Type B pancreatic cell (in vitro differentiated cells): ENCODE data around the gene TMEM59. TPM values are rescaled to one million over a fixed set of nuclear protein-coding genes. Genes with fewer than 3 reads are reported as not detected.
A peak's percentile ranks its signal among the peaks of the same experiment; 100 is the strongest.

Experiments
- DNase-seq: peaks from one replicate; pipeline ENCODE4 v3.0.0; 2021; ENCODE audit warnings: mixed read lengths; ENCODE audit not compliant: unreplicated experiment; ENCODE audit errors: extremely low spot score
- H3K27ac Mint-ChIP-seq: 2 replicates; pipeline ENCODE4 v1.8.0; 2021; ENCODE audit warnings: mild to moderate bottlenecking, mixed read lengths
- H3K27me3 Mint-ChIP-seq: 2 replicates; pipeline ENCODE4 v1.8.0; 2021; ENCODE audit warnings: mixed read lengths
- H3K36me3 Mint-ChIP-seq: 2 replicates; pipeline ENCODE4 v1.8.0; 2021; ENCODE audit warnings: mixed read lengths
- H3K4me1 Mint-ChIP-seq: one replicate; pipeline ENCODE4 v1.8.0; 2021; ENCODE audit warnings: mixed read lengths; ENCODE audit not compliant: unreplicated experiment
- H3K4me3 Mint-ChIP-seq: 2 replicates; pipeline ENCODE4 v1.8.0; 2021; ENCODE audit warnings: mild to moderate bottlenecking, mixed read lengths
- H3K9me3 Mint-ChIP-seq: 2 replicates; pipeline ENCODE4 v1.8.0; 2021; ENCODE audit warnings: mixed read lengths
- total RNA-seq: library from RNA; stranded (reverse); gene quantifications from 2 replicates; pipeline ENCODE4 v1.2.1, GENCODE V29; 2021; ENCODE audit warnings: low replicate concordance
- TF ChIP-seq, protein P1 (sequence below): fragments of 200-600 bp; sonication (generic); conservative IDR thresholded peaks from 2 replicates; pipeline ENCODE4 v1.5.0; 2021; ENCODE audit warnings: antibody characterized with exemption, mild to moderate bottlenecking

Gene TMEM59
- total RNA-seq, 1 donor from 2014 or later, result 283 TPM

- Mint-ChIP-seq H3K9me3 (no peaks in the 10 kb centered on the region), H3K36me3 (no peaks in the 10 kb centered on the region), H3K4me1 (peaks cover 11% of the 10 kb centered on the region), H3K27ac (peak overlapping the region; percentile 36), H3K27me3 (no peaks in the 10 kb centered on the region), H3K4me3 (no peak overlapping the region)
- DNase-seq, result no peak
- TF ChIP-seq, protein P1, sequence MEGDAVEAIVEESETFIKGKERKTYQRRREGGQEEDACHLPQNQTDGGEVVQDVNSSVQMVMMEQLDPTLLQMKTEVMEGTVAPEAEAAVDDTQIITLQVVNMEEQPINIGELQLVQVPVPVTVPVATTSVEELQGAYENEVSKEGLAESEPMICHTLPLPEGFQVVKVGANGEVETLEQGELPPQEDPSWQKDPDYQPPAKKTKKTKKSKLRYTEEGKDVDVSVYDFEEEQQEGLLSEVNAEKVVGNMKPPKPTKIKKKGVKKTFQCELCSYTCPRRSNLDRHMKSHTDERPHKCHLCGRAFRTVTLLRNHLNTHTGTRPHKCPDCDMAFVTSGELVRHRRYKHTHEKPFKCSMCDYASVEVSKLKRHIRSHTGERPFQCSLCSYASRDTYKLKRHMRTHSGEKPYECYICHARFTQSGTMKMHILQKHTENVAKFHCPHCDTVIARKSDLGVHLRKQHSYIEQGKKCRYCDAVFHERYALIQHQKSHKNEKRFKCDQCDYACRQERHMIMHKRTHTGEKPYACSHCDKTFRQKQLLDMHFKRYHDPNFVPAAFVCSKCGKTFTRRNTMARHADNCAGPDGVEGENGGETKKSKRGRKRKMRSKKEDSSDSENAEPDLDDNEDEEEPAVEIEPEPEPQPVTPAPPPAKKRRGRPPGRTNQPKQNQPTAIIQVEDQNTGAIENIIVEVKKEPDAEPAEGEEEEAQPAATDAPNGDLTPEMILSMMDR, result no peak
These were observed 34.4 kb downstream of the TMEM59 start for GRCh38 chr1:54018635-54019034.

GRCh38 chr1:54017979-54018378 lies 35.0 kb downstream of the TMEM59 start, which contains the start of gene LDLRAD1:
Gene LDLRAD1 (minus strand): TSS chr1:54018186. CDS start chr1:54018112, 74 bp downstream.
- Mint-ChIP-seq H3K27me3 (no peaks in the 10 kb centered on the region), H3K4me1 (peaks cover 18% of the 10 kb centered on the region), H3K27ac (peak within 1 kb of the TSS; percentile 92), H3K36me3 (no peaks in the 10 kb centered on the region), H3K9me3 (no peaks in the 10 kb centered on the region), H3K4me3 (no peak within 1 kb of the TSS)
- no peak for DNase-seq
- TF ChIP-seq, protein P1, result no peak

DNA sequence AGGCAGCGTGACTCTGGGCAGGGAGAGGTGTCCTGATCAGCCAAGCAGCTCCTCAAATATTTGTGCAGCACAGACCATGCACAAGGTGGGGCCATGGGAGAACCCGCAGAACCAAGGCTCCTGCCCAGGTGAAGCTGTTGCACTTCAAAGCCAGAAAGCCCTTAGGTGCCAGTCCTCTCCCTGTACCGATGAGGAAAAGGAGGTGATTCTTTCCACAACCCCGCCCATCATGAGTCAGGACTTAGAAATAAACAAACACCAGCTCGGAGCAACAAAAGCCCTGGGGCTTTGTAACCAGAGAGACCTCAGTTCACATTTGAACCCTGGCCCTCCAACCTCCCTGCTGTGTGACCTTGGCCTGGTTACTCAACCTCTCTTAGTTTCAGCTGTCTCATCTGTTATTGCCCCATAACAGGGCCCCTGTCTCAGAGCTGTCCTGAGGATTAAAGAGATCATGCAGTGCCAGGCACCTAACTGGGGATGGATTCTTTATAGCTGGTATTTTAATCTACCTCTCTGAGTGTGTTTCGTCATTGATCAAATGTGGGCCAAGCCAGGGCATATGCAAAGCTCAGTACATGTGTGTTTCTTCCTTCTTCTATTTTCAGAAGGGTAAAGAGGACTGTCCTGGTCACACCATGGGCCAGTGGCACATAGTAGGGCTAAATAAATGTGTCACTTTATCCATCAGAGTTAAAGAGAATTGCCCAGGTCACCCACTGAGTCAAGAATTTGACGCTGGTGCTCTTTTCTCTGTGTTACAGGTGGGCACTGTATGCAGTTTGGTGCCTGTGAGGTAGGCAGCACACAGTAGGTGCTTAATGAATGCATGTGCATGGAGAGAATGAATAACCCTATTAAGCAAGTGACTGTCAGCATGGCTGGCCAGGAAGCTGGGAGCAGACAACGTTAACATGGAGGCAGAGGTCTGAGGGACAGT lies 36.4 kb downstream of the TMEM59 start:
- DNase-seq, result no peak
- H3K27ac Mint-ChIP-seq, result peak overlapping the region; percentile 92
- TF ChIP-seq, protein P1, result no peak
- peak overlapping the region; percentile 22 for H3K4me3 Mint-ChIP-seq
- H3K36me3 Mint-ChIP-seq, result no peaks in the 10 kb centered on the region
- H3K27me3 Mint-ChIP-seq, result no peaks in the 10 kb centered on the region
- H3K4me1 Mint-ChIP-seq, result peaks cover 24% of the 10 kb centered on the region
- H3K9me3 Mint-ChIP-seq, result no peaks in the 10 kb centered on the region

DNA sequence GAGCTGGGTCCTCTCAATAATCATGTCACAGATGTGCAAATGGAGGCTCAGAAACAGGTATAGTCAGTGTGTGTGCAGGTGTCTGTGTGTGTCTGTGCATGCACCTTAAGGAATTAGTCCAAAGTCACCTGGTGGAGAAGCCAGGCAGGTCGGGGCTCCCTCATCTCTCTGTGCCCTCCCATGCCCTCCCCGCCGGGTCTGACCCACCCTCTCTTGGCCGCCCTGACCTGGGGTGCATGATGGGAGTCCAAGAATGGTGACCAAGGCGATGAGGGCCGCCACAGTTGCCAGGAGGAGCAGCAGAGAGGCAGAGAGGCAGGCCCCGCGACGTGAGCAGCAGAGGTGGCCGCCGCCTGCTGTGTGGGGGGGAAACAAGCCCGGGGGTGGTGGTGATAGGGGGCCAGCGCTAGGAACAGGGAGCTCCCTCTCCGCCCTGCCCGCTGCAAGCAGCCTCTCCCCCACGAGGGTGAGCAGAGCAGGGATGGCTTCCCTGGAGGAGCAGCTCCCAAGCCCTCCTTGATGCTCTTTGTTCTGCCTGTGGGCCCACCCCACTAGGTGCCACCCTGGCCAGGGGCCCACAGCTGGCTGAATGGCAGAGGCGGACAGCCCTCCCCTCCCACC lies 38.9 kb downstream of the TMEM59 start:
- DNase-seq, result no peak
- H3K36me3 Mint-ChIP-seq, result no peaks in the 10 kb centered on the region
- H3K27me3 Mint-ChIP-seq, result no peaks in the 10 kb centered on the region
- peaks cover 19% of the 10 kb centered on the region for H3K4me1 Mint-ChIP-seq
- no peaks in the 10 kb centered on the region for H3K9me3 Mint-ChIP-seq
- TF ChIP-seq, protein P1, result no peak
- no peak overlapping the region for H3K4me3 Mint-ChIP-seq
- H3K27ac Mint-ChIP-seq, result peak overlapping the region; percentile 37

GRCh38 chr1:54013393-54014008 lies 39.5 kb downstream of the TMEM59 start:
- Mint-ChIP-seq H3K4me3 (no peak overlapping the region), H3K27ac (peak overlapping the region; percentile 37), H3K27me3 (no peaks in the 10 kb centered on the region), H3K9me3 (no peaks in the 10 kb centered on the region), H3K4me1 (peaks cover 19% of the 10 kb centered on the region), H3K36me3 (no peaks in the 10 kb centered on the region)
- TF ChIP-seq, protein P1, result no peak
- no peak for DNase-seq
